IMR-90 (cell line): ENCODE data around the gene SEZ6L2.

ENCODE experiments used
- CEBPB ChIP-seq: IDR thresholded peaks from 2 replicates; pipeline ENCODE4 v1.6.1; 2012; ENCODE audit warnings: low read depth, low read length, improper control_type of control experiment
- CTCF ChIP-seq: conservative IDR thresholded peaks from 2 replicates; pipeline ENCODE4 v1.5.1; 2012; ENCODE audit warnings: mild to moderate bottlenecking, low read depth, low read length, improper control_type of control experiment
- MAFK ChIP-seq: IDR thresholded peaks from 2 replicates; pipeline ENCODE4 v1.6.1; 2012; ENCODE audit warnings: low read depth, low read length, improper control_type of control experiment
- MAZ ChIP-seq: IDR thresholded peaks from 2 replicates; pipeline ENCODE4 v1.6.1; 2012; ENCODE audit warnings: low read depth, mild to moderate bottlenecking, low read length, improper control_type of control experiment, moderate library complexity, borderline replicate concordance
- MXI1 ChIP-seq: IDR thresholded peaks from 2 replicates; pipeline ENCODE4 v1.6.1; 2012; ENCODE audit warnings: low read depth, mild to moderate bottlenecking, low read length, moderate library complexity, borderline replicate concordance
- POLR2A ChIP-seq: IDR thresholded peaks from 2 replicates; pipeline ENCODE4 v1.6.1; 2012; ENCODE audit warnings: mild to moderate bottlenecking, low read depth, low read length
- RAD21 ChIP-seq: IDR thresholded peaks from 2 replicates; pipeline ENCODE4 v1.6.1; 2012; ENCODE audit warnings: low read length, improper control_type of control experiment
- RCOR1 ChIP-seq: IDR thresholded peaks from 2 replicates; pipeline ENCODE4 v1.6.1; 2012; ENCODE audit warnings: mild to moderate bottlenecking, low read length, improper control_type of control experiment; ENCODE audit not compliant: insufficient replicate concordance
- RFX5 ChIP-seq: IDR thresholded peaks from 2 replicates; pipeline ENCODE4 v1.8.0; 2012; ENCODE audit warnings: low read depth, mild to moderate bottlenecking, low read length, moderate library complexity
- TF ChIP-seq, protein P1 (sequence below): fragments of 150-350 bp; IDR thresholded peaks from 2 replicates; pipeline ENCODE4 v1.6.1; 2016; ENCODE audit warnings: low read depth, mild to moderate bottlenecking, low read length, moderate library complexity, borderline replicate concordance
- TF ChIP-seq, protein P2 (sequence below): fragments of 150-350 bp; IDR thresholded peaks from 2 replicates; pipeline ENCODE4 v1.6.1; 2017; ENCODE audit warnings: mild to moderate bottlenecking, antibody characterized with exemption, low read length, low read depth

GRCh38 chr16:29840240-29840639, 59.1 kb downstream of the SEZ6L2 start:
- TF ChIP-seq CEBPB: no peak
- no peak for TF ChIP-seq CTCF
- no peak for TF ChIP-seq RFX5
- TF ChIP-seq POLR2A: no peak
- no peak for TF ChIP-seq MXI1
- TF ChIP-seq, protein P1, sequence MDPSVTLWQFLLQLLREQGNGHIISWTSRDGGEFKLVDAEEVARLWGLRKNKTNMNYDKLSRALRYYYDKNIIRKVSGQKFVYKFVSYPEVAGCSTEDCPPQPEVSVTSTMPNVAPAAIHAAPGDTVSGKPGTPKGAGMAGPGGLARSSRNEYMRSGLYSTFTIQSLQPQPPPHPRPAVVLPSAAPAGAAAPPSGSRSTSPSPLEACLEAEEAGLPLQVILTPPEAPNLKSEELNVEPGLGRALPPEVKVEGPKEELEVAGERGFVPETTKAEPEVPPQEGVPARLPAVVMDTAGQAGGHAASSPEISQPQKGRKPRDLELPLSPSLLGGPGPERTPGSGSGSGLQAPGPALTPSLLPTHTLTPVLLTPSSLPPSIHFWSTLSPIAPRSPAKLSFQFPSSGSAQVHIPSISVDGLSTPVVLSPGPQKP: no peak
- TF ChIP-seq, protein P2, sequence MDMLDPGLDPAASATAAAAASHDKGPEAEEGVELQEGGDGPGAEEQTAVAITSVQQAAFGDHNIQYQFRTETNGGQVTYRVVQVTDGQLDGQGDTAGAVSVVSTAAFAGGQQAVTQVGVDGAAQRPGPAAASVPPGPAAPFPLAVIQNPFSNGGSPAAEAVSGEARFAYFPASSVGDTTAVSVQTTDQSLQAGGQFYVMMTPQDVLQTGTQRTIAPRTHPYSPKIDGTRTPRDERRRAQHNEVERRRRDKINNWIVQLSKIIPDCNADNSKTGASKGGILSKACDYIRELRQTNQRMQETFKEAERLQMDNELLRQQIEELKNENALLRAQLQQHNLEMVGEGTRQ: no peak
- no peak for TF ChIP-seq RCOR1
- no peak for TF ChIP-seq RAD21
- TF ChIP-seq MAZ: no peak
- TF ChIP-seq MAFK: no peak
